ENCODE measurements around the gene ODAPH. TPM values are rescaled to one million over a fixed set of nuclear protein-coding genes. Genes with fewer than 3 reads are reported as not detected.

ODAPH gene
- total and polyA plus RNA-seq, 12 donors: 0.13 to 0.24 TPM; not detected in 10

DNA sequence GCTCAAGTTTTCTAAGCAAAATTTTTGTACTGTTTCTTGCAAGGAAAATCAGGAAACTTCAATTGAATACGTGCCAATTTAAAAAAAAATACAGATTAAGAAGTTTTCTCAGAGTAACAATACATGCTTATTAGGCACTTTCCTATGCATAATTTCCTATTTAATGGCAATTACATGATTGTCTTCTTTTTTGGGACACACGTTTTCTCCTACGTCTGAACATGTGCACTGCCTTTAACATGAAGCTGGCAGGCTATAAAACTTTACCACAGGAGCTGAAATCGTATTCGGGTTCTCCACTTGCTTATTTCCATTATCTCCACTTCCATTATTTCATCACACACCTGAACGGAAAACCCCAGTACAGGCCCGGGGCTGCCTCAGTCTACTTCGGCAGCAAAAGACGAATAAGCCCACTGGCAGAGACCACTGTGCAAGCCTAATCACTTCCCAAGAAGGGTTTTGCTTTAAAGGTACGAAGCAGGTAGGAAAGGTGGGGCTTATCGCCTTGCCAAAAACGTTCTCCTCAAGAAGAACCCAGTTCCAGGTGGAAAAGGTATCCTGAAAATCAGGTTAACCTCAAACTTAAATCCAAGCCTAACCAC is 42.2 kb upstream of the ODAPH start:
- Histone ChIP-seq H3K4me1 (replicated peaks in 1 of 2) (peaks cover 27 to 51% of the 10 kb centered on the region in 2 donors), H3K27me3 (no peaks in the 10 kb centered on the region), H3K9me3 (replicated peaks in 1 of 3) (no peaks in the 10 kb centered on the region), H3K4me3 (peak overlapping the region; percentile 44 to 85 (median 72)), H3K36me3 (replicated peaks in 1 of 2) (peaks cover 0 to 19% of the 10 kb centered on the region in 2 donors), H3K27ac (peak overlapping the region; percentile 84 to 99 (median 94))
- TF ChIP-seq, protein P1, sequence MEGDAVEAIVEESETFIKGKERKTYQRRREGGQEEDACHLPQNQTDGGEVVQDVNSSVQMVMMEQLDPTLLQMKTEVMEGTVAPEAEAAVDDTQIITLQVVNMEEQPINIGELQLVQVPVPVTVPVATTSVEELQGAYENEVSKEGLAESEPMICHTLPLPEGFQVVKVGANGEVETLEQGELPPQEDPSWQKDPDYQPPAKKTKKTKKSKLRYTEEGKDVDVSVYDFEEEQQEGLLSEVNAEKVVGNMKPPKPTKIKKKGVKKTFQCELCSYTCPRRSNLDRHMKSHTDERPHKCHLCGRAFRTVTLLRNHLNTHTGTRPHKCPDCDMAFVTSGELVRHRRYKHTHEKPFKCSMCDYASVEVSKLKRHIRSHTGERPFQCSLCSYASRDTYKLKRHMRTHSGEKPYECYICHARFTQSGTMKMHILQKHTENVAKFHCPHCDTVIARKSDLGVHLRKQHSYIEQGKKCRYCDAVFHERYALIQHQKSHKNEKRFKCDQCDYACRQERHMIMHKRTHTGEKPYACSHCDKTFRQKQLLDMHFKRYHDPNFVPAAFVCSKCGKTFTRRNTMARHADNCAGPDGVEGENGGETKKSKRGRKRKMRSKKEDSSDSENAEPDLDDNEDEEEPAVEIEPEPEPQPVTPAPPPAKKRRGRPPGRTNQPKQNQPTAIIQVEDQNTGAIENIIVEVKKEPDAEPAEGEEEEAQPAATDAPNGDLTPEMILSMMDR (IDR thresholded peaks at IDR 0.05): no peak
- TF ChIP-seq POLR2A (IDR thresholded peaks at IDR 0.05): no peak
- peak in 1 of 7 donors; percentile 22 for DNase-seq
- intact Hi-C loops (cut with DNase I): no loop called here
- 1 to 2% (median 1%) methylated on average over 12 of the region's 12 CpGs for WGBS, 4 donors

DNA sequence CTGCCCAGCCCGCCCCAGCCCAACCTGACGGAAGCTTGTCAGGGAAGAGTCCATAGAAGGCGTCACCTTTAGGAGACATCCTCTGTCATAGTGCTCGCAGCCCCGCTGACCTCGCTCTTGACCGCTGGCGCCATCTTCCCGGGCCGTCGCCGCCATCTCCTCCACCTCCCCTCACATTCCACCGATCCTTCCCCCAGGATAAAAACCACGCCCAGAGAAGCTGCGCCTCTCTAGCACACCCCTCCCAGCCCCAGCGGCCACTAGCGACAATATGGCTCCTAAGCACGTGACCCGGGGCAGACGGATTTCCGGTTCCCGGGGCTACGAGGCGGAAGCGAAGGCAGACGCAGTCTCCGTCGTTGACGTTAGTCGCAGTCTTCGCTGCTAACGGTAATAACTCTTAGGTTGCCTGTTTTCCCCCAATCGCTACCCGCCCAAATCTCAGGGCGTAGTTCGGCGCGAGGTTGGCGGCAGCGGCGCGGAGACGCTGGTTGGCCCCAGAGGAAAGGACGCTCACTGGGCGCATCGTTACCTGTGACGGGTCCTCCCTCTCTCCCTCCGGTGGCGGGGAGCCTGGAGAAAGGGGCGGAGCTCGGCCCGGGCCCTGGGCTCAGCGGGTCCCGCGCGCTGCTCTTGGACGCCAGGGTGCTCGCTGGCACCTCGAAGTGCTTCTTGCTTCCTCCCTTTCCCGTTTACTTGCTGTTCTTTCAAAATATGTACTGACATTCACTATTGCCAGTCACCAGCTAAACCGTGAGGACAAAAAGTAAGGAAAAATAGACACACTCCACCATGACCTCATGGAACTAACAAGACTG is 41.5 kb upstream of the ODAPH start, which contains the start of the genes RCHY1 and THAP6:
Gene RCHY1 (minus strand): TSS at position 273 of the 818 bp plus-strand sequence. CDS start 117 bp downstream, at position 156.
Gene THAP6 (plus strand): TSS at position 343 of the 818 bp plus-strand sequence. CDS start 980 bp downstream, outside the sequence.
- DNase-seq: peak; percentile 95 to 98 (median 98)
- Histone ChIP-seq H3K27me3 (no peaks in the 10 kb centered on the region), H3K4me1 (replicated peaks in 1 of 2) (peaks cover 27 to 51% of the 10 kb centered on the region in 2 donors), H3K36me3 (replicated peaks in 1 of 2) (peaks cover 0 to 23% of the 10 kb centered on the region in 2 donors), H3K9me3 (replicated peaks in 1 of 3) (no peaks in the 10 kb centered on the region), H3K27ac (peak within 1 kb of the TSS; percentile 84 to 99 (median 94)), H3K4me3 (peak within 1 kb of the TSS; percentile 44 to 85 (median 72))
- WGBS, 4 donors: 0 to 1% (median 1%) methylated on average over 21 to 61 of the region's 61 CpGs
- intact Hi-C loops (cut with DNase I): no loop called here
- peak; percentile 82 to 92 for TF ChIP-seq POLR2A (IDR thresholded peaks at IDR 0.05)
- TF ChIP-seq, protein P1 (IDR thresholded peaks at IDR 0.05): peak in 3 of 6 experiments; percentile 6 to 26 (median 22)

DNA sequence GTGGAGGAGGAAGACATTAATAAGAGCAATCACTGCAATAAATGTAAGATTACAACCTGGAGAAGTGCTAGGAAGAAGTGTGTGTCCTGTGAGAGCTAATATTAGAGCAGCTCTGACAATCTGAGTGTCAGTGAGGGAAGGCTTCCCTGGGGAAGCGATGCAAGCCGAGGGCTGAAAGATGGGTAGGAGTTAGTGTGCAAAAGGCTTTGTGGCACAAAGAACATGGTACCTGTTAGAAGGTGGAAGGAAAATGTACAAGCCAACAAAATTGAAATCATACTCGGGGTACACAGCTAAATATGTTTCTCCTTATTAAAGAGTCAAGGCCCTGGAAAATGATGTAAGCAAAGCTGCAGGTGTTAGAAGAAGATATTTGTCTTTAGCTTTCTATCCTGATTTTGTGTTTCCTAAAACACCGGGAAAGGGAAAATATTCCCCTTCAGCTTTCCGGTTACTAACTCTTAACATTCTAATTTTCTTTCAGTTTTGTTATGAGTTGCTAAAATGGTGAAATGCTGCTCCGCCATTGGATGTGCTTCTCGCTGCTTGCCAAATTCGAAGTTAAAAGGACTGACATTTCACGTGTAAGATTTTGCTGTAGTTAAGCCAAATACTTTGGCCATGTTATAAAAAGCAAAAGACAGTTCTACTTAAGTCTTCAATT is 40.8 kb upstream of the ODAPH start:
- Histone ChIP-seq H3K4me1 (replicated peaks in 1 of 2) (peaks cover 27 to 47% of the 10 kb centered on the region in 2 donors), H3K4me3 (peak overlapping the region; percentile 44 to 85 (median 72)), H3K36me3 (replicated peaks in 1 of 2) (peaks cover 0 to 23% of the 10 kb centered on the region in 2 donors), H3K9me3 (replicated peaks in 1 of 3) (no peaks in the 10 kb centered on the region), H3K27ac (peak overlapping the region; percentile 84 to 99 (median 94)), H3K27me3 (no peaks in the 10 kb centered on the region)
- peak in 2 of 7 donors; percentile 2 to 18 for DNase-seq
- WGBS, 4 donors: 37 to 47% (median 46%) methylated on average over 9 of the region's 9 CpGs
- intact Hi-C loops (cut with DNase I): no loop called here
- TF ChIP-seq, protein P1 (IDR thresholded peaks at IDR 0.05): peak in 1 of 6 experiments; percentile 15
- no peak for TF ChIP-seq POLR2A (IDR thresholded peaks at IDR 0.05)
